H9 (cell line): ENCODE measurements around the gene DUOX1. TPM values are rescaled to one million over a fixed set of nuclear protein-coding genes. Genes with fewer than 3 reads are reported as not detected.

ENCODE experiments used
- DNase-seq: peaks from one replicate; pipeline ENCODE4 v3.0.0-alpha.2; 2017
- H2AFZ ChIP-seq: one replicate; pipeline ENCODE4 v1.6.1; 2013; ENCODE audit warnings: mild to moderate bottlenecking, low read length, control low read depth, moderate library complexity
- H2AK5ac ChIP-seq: 2 replicates; pipeline ENCODE4 v1.6.1; 2013; ENCODE audit warnings: low read length, control low read depth, mixed read lengths; ENCODE audit not compliant: insufficient read length
- H2BK120ac ChIP-seq: one replicate; pipeline ENCODE4 v1.6.1; 2013; ENCODE audit warnings: low read depth, mild to moderate bottlenecking, low read length, control low read depth, inconsistent platforms; ENCODE audit not compliant: poor library complexity, severe bottlenecking
- H2BK12ac ChIP-seq: 2 replicates; pipeline ENCODE4 v1.6.1; 2013; ENCODE audit warnings: low read length, control low read depth, mixed read lengths, low read depth; ENCODE audit not compliant: insufficient read length
- H2BK15ac ChIP-seq: 2 replicates; pipeline ENCODE4 v1.6.1; 2013; ENCODE audit warnings: low read depth, low read length, control low read depth
- H2BK20ac ChIP-seq: one replicate; pipeline ENCODE4 v1.6.1; 2013; ENCODE audit warnings: low read depth, mild to moderate bottlenecking, low read length, control low read depth, inconsistent platforms; ENCODE audit not compliant: poor library complexity, severe bottlenecking
- H2BK5ac ChIP-seq: 2 replicates; pipeline ENCODE4 v1.6.1; 2013; ENCODE audit warnings: low read length, control low read depth, mixed read lengths; ENCODE audit not compliant: insufficient read length
- H3K14ac ChIP-seq: 2 replicates; pipeline ENCODE4 v1.6.1; 2013; ENCODE audit warnings: low read length, control low read depth; ENCODE audit not compliant: insufficient read depth
- H3K18ac ChIP-seq: 2 replicates; pipeline ENCODE4 v1.6.1; 2013; ENCODE audit warnings: low read depth, mild to moderate bottlenecking, mixed read lengths, low read length, control low read depth; ENCODE audit not compliant: insufficient read length
- H3K23ac ChIP-seq: 2 replicates; pipeline ENCODE4 v1.6.1; 2013; ENCODE audit warnings: low read length, control low read depth, mixed read lengths, low read depth; ENCODE audit not compliant: insufficient read length
- H3K23me2 ChIP-seq: 2 replicates; pipeline ENCODE4 v1.6.1; 2013; ENCODE audit warnings: low read depth, mild to moderate bottlenecking, mixed read lengths, low read length, control low read depth; ENCODE audit not compliant: insufficient read length, poor library complexity, severe bottlenecking
- H3K27ac ChIP-seq: 2 replicates; pipeline ENCODE4 v1.5.1; 2013; ENCODE audit warnings: low read length, control low read depth, mixed read lengths, low read depth; ENCODE audit not compliant: insufficient read length
- H3K27me3 ChIP-seq: 2 replicates; pipeline ENCODE4 v1.6.1; 2013; ENCODE audit warnings: low read length, control low read depth, inconsistent platforms; ENCODE audit not compliant: insufficient read depth
- H3K4ac ChIP-seq: 2 replicates; pipeline ENCODE4 v1.6.1; 2013; ENCODE audit warnings: low read depth, mild to moderate bottlenecking, control low read depth, inconsistent platforms, low read length, moderate library complexity
- H3K4me1 ChIP-seq: 2 replicates; pipeline ENCODE4 v1.6.1; 2013; ENCODE audit warnings: low read length, control low read depth, inconsistent platforms; ENCODE audit not compliant: insufficient read depth
- H3K4me2 ChIP-seq: 2 replicates; pipeline ENCODE4 v1.6.1; 2013; ENCODE audit warnings: low read length, control low read depth, mixed read lengths; ENCODE audit not compliant: insufficient read length, insufficient read depth
- H3K56ac ChIP-seq: 2 replicates; pipeline ENCODE4 v1.6.1; 2013; ENCODE audit warnings: low read depth, mild to moderate bottlenecking, mixed read lengths, low read length, control low read depth; ENCODE audit not compliant: insufficient read length
- H3K79me1 ChIP-seq: 2 replicates; pipeline ENCODE4 v1.6.1; 2013; ENCODE audit warnings: low read depth, mild to moderate bottlenecking, moderate library complexity, low read length, control low read depth, inconsistent platforms; ENCODE audit not compliant: insufficient read depth, poor library complexity, severe bottlenecking
- H3K79me2 ChIP-seq: 2 replicates; pipeline ENCODE4 v1.6.1; 2013; ENCODE audit warnings: low read length, control low read depth, inconsistent platforms; ENCODE audit not compliant: insufficient read depth
- H3K9ac ChIP-seq: 2 replicates; pipeline ENCODE4 v1.6.1; 2013; ENCODE audit warnings: low read length, control low read depth, mixed read lengths; ENCODE audit not compliant: insufficient read length; ENCODE audit errors: extremely low read depth
- H3K9me3 ChIP-seq: one replicate; pipeline ENCODE4 v1.6.1; 2013; ENCODE audit warnings: low read depth, low read length, inconsistent platforms; ENCODE audit not compliant: control insufficient read depth
- H3T11ph ChIP-seq: one replicate; pipeline ENCODE4 v1.6.1; 2013; ENCODE audit warnings: mild to moderate bottlenecking, low read length, control low read depth, inconsistent platforms
- H4K20me1 ChIP-seq: one replicate; pipeline ENCODE4 v1.6.1; 2013; ENCODE audit not compliant: control insufficient read depth, insufficient read length, insufficient read depth
- H4K5ac ChIP-seq: 2 replicates; pipeline ENCODE4 v1.6.1; 2013; ENCODE audit warnings: low read depth, mild to moderate bottlenecking, mixed read lengths, low read length, control low read depth; ENCODE audit not compliant: insufficient read length
- H4K8ac ChIP-seq: replicated peaks from 2 replicates; pipeline ENCODE4 v1.6.1; 2013; ENCODE audit warnings: low read length, control low read depth, mixed read lengths, low read depth; ENCODE audit not compliant: insufficient read length
- H4K91ac ChIP-seq: 2 replicates; pipeline ENCODE4 v1.6.1; 2013; ENCODE audit warnings: low read depth, mild to moderate bottlenecking, moderate library complexity, mixed read lengths, low read length, control low read depth; ENCODE audit not compliant: insufficient read length
- H3K27ac Mint-ChIP-seq, 3 experiments: 2 replicates in 2 of 3; 3 replicates in 1 of 3; pipeline ENCODE4 v1.8.0; 2020 to 2021; ENCODE audit warnings: mixed read lengths in 3 of 3, mild to moderate bottlenecking in 1 of 3, moderate library complexity in 1 of 3
- H3K27me3 Mint-ChIP-seq: 2 replicates; pipeline ENCODE4 v1.8.0; 2021; ENCODE audit warnings: low read depth, mild to moderate bottlenecking, moderate library complexity, mixed read lengths
- H3K36me3 Mint-ChIP-seq, 3 experiments: 2 replicates in 2 of 3; 3 replicates in 1 of 3; pipeline ENCODE4 v1.8.0; 2020 to 2021; ENCODE audit warnings: low read depth in 3 of 3, mixed read lengths in 3 of 3; ENCODE audit not compliant: insufficient read depth in 1 of 3
- H3K4me1 Mint-ChIP-seq, 2 experiments: 2 replicates each; pipeline ENCODE4 v1.8.0; 2020; ENCODE audit warnings: mixed read lengths in 2 of 2
- H3K4me3 Mint-ChIP-seq, 2 experiments: 2 replicates in 1 of 2; 3 replicates in 1 of 2; pipeline ENCODE4 v1.8.0; 2020 to 2021; ENCODE audit warnings: mild to moderate bottlenecking in 2 of 2, mixed read lengths in 2 of 2, moderate library complexity in 1 of 2
- H3K9me3 Mint-ChIP-seq, 2 experiments: 2 replicates in 1 of 2; 3 replicates in 1 of 2; pipeline ENCODE4 v1.8.0; 2020; ENCODE audit warnings: mild to moderate bottlenecking in 2 of 2, mixed read lengths in 2 of 2, moderate library complexity in 1 of 2
- CTCF ChIP-seq: fragments of 200-600 bp; sonication (generic); conservative IDR thresholded peaks from 3 replicates; pipeline ENCODE4 v1.8.0; 2021; ENCODE audit warnings: antibody characterized with exemption, mild to moderate bottlenecking
- WGBS: extraction: QIAGEN DNeasy Blood & Tissue Kit; methylation state at CpG from one replicate; pipeline ENCODE4 v1.1.7; 2013; ENCODE audit warnings: missing lambda C conversion rate, low lambda C conversion rate, mixed read lengths; ENCODE audit not compliant: insufficient read length; ENCODE audit errors: extremely low coverage; 5-methylcytosine and 5-hydroxymethylcytosine counted together
- total RNA-seq: library from RNA; stranded (reverse); gene quantifications from 2 replicates; pipeline ENCODE4 v1.2.1, GENCODE V29; 2021

Gene DUOX1
- total RNA-seq, 1 experiment from 2014 or later = 2.6 TPM

- Histone ChIP-seq H2BK120ac (no peak overlapping the region), H4K8ac (no peak overlapping the region), H3K79me1 (no peaks in the 10 kb centered on the region), H3K23me2 (no peaks in the 10 kb centered on the region), H3K4me2 (no peak overlapping the region), H2BK20ac (no peak overlapping the region), H2BK12ac (no peak overlapping the region), H3K9me3 (no peaks in the 10 kb centered on the region), H3K14ac (no peak overlapping the region), H2AFZ (no peak overlapping the region), H3K27ac (no peak overlapping the region), H2BK5ac (no peak overlapping the region), H3K23ac (no peak overlapping the region), H4K91ac (no peak overlapping the region), H4K20me1 (no peaks in the 10 kb centered on the region), H2AK5ac (no peak overlapping the region), H3T11ph (no peak overlapping the region), H3K9ac (no peak overlapping the region), H3K4me1 (peaks cover 5% of the 10 kb centered on the region; the same call in 1 of the 2 replicates), H3K79me2 (no peaks in the 10 kb centered on the region), H2BK15ac (no peak overlapping the region), H3K56ac (no peak overlapping the region), H3K4ac (no peak overlapping the region), H3K27me3 (peaks cover 15% of the 10 kb centered on the region; the same call in 1 of the 2 replicates), H3K18ac (no peak overlapping the region), H4K5ac (no peak overlapping the region)
- WGBS = no CpG with 5 or more reads among the region's 15 CpGs
- no peak for DNase-seq
- Mint-ChIP-seq H3K27me3 (peaks cover 45% of the 10 kb centered on the region), H3K4me3 (no peak overlapping the region), H3K27ac (no peak overlapping the region), H3K36me3 (no peaks in the 10 kb centered on the region; a peak in 1 of 7 replicates), H3K4me1 (peaks cover 6 to 14% of the 10 kb centered on the region in 2 experiments), H3K9me3 (no peaks in the 10 kb centered on the region)
- TF ChIP-seq CTCF = no peak
Measured at GRCh38 chr15:45106002-45106790, 23.6 kb upstream of the DUOX1 start.
